Peyer's patch (tissue), 4 donors: Measurements from ENCODE around the gene ASCL5. TPM values are rescaled to one million over a fixed set of nuclear protein-coding genes. Genes with fewer than 3 reads are reported as not detected.
A peak's percentile ranks its signal among the peaks of the same experiment; 100 is the strongest.

Source experiments
- DNase-seq, 3 donors: peaks; one replicate each; pipeline ENCODE4 v3.0.0-alpha.2; 2017 to 2019
- H3K27ac ChIP-seq, 4 donors: fragments of 200-600 bp; sonication (generic); one replicate each; pipeline ENCODE4 v1.5.1; 2016 to 2019
- H3K27me3 ChIP-seq, 2 donors: fragments of 200-600 bp; sonication (generic); one replicate each; pipeline ENCODE4 v1.5.1; 2019
- H3K36me3 ChIP-seq, 3 donors: fragments of 200-600 bp; sonication (generic); one replicate each; pipeline ENCODE4 v1.5.1; 2016 to 2019
- H3K4me1 ChIP-seq, 4 donors: fragments of 200-600 bp; sonication (generic); one replicate each; pipeline ENCODE4 v1.5.1; 2016 to 2019
- H3K4me3 ChIP-seq, 4 donors: fragments of 200-600 bp; sonication (generic); 1 replicate in 3 of 4; 2 replicates in 1 of 4; pipeline ENCODE4 v1.5.1; 2016 to 2019; ENCODE audit warnings: mild to moderate bottlenecking in 1 of 4
- H3K9me3 ChIP-seq, 4 donors: fragments of 200-600 bp; sonication (generic); one replicate each; pipeline ENCODE4 v1.5.1; 2016 to 2019; ENCODE audit warnings: mild to moderate bottlenecking in 1 of 4
- POLR2A ChIP-seq, 2 donors: fragments of 450-650 bp; IDR thresholded peaks; one replicate each; pipeline ENCODE4 v1.5.1; 2017; ENCODE audit warnings: antibody characterized with exemption in 2 of 2, mild to moderate bottlenecking in 2 of 2, moderate library complexity in 2 of 2
- total RNA-seq, 4 donors: library from RNA; depleted of rRNA; stranded (reverse); fragments of >200 nt; gene quantifications; one replicate each; pipeline ENCODE4 v1.1.0, GENCODE V29; 2016
- TF ChIP-seq, protein P1 (sequence below), 6 experiments: fragments of 450-650 bp in 4 of 6; fragments of 200-600 bp in 2 of 6; sonication (generic) in 1 of 6; IDR thresholded peaks; one replicate each; pipeline ENCODE4 v1.5.1; 2017 to 2019; ENCODE audit warnings: antibody characterized with exemption in 6 of 6, mild to moderate bottlenecking in 3 of 6, moderate library complexity in 1 of 6

The ASCL5 gene
- total RNA-seq, 4 donors from 2014 or later = not detected

DNA sequence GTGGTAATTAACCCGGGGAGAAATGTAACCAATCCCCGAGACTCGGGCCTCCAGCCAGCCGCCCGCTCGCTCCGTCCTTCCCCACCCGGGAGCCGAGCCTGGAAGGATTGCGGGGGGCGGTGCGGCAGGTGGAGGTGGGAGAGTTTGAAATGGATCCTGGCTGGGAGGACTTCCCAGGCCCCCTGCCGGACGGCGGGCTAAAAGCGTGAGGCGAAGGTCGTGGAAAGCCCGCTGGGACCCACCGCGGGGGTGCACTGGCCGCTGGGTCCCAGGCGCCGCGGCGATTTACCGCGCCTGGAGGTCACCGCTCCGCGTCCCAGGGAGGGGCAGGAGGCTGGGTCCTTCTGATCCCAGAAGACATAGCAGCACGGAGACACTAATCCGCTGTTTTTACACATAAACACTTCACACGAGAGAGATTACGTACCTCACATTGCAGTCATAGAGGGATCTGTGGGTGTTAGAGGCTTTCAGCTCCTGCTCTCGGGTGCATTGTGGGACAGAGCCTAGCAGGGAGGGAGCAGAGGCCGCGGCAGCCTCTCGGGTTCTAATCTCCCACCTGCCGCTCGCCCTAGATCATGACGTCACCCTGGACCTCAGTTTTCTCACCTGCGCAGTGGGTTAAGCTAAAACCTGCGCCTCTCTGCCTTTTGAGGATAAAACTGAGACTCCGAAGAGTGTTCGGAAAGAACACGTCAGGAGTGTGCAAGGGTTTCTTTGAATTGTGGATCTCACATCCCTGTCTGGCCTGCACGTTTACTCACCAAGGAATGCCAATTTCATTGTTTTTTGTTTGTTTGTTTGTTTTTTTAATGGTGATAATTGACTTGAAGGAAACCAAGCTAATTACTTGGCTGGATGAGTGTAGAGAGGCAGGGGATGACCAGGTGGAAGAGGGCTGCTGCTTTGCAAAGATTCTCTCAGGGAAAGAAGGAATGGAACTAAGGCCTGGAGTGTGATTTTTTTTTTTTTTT, 44.4 kb upstream of the ASCL5 start:
- Histone ChIP-seq H3K27ac (peak overlapping the region; percentile 73 to 95 (median 86)), H3K4me1 (peaks cover 0 to 11% (median 2%) of the 10 kb centered on the region in 4 donors), H3K36me3 (no peaks in the 10 kb centered on the region), H3K27me3 (no peaks in the 10 kb centered on the region), H3K9me3 (no peaks in the 10 kb centered on the region), H3K4me3 (peak overlapping the region; percentile 45 to 65 (median 59))
- DNase-seq = peak in 2 of 3 donors; percentile 41 to 69
- TF ChIP-seq, protein P1, sequence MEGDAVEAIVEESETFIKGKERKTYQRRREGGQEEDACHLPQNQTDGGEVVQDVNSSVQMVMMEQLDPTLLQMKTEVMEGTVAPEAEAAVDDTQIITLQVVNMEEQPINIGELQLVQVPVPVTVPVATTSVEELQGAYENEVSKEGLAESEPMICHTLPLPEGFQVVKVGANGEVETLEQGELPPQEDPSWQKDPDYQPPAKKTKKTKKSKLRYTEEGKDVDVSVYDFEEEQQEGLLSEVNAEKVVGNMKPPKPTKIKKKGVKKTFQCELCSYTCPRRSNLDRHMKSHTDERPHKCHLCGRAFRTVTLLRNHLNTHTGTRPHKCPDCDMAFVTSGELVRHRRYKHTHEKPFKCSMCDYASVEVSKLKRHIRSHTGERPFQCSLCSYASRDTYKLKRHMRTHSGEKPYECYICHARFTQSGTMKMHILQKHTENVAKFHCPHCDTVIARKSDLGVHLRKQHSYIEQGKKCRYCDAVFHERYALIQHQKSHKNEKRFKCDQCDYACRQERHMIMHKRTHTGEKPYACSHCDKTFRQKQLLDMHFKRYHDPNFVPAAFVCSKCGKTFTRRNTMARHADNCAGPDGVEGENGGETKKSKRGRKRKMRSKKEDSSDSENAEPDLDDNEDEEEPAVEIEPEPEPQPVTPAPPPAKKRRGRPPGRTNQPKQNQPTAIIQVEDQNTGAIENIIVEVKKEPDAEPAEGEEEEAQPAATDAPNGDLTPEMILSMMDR (IDR thresholded peaks at IDR 0.05) = peak in 4 of 6 experiments; percentile 3 to 48 (median 38)
- TF ChIP-seq POLR2A (IDR thresholded peaks at IDR 0.05) = peak; percentile 0 to 5

DNA sequence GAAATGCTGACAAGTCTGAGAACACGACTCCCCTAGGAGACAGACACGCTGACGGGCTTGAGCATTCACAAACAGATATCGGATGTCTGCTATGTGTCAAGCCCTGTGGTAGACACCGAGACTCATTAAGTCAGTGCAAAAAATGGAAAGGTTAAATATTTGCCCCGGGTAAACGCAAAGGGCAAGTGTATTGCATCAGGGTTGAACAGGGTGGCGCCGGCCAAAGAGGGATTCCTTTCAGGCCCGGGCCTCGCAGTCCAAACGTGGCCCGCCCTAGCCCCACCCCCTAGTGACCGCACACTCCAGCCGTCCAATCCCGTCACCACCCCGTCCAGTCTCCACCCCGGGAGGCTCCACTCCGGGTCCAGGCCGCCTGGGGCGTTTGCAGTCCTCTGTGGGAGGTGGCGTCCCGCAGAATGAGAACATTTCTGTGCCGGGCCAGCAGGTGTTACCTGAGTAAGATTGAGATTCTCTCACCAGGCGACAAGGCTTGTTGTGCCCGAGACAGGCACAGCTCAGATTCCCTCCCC, 43.6 kb upstream of the ASCL5 start:
- TF ChIP-seq POLR2A (IDR thresholded peaks at IDR 0.05) = peak; percentile 83 to 96
- TF ChIP-seq, protein P1 (IDR thresholded peaks at IDR 0.05) = peak in 1 of 6 experiments; percentile 53
- Histone ChIP-seq H3K36me3 (no peaks in the 10 kb centered on the region), H3K4me3 (peak overlapping the region; percentile 45 to 65 (median 59)), H3K27ac (peak overlapping the region; percentile 73 to 95 (median 86)), H3K4me1 (peaks cover 0 to 11% (median 2%) of the 10 kb centered on the region in 4 donors), H3K9me3 (no peaks in the 10 kb centered on the region), H3K27me3 (no peaks in the 10 kb centered on the region)
- peak; percentile 87 to 98 (median 97) for DNase-seq

DNA sequence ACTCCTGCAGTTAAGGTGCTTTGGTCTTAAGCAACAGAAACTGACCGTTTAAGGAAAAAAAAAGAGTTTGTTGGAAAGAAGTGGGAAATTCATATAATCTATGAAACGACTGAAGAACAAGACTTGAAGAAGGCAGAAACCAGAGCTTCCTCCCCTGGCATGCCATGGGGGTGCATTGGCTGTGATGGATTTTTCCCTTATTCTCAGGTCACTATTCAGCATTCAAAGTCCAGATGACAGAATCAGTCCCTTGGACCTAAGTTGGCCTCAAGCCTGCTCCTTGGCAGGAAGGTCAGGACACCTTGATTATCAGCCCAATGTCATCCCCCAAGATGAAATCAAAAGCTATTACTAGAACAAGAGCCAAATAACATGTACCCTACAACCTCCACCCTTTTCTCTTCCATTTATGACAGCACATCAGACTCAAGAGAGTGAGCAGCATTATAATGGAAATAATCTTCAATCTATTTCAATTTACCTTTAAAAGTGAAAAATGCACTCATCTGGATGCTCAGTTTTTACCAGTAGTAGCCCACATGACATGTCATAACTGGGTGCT, 43.1 kb upstream of the ASCL5 start:
- Histone ChIP-seq H3K27ac (peak overlapping the region; percentile 73 to 95 (median 86)), H3K27me3 (no peaks in the 10 kb centered on the region), H3K36me3 (no peaks in the 10 kb centered on the region), H3K4me3 (peak overlapping the region in 3 of 4 donors; percentile 54 to 65 (median 64)), H3K4me1 (peaks cover 0 to 11% (median 2%) of the 10 kb centered on the region in 4 donors), H3K9me3 (no peaks in the 10 kb centered on the region)
- TF ChIP-seq, protein P1 (IDR thresholded peaks at IDR 0.05) = no peak
- TF ChIP-seq POLR2A (IDR thresholded peaks at IDR 0.05) = no peak
- no peak for DNase-seq

DNA sequence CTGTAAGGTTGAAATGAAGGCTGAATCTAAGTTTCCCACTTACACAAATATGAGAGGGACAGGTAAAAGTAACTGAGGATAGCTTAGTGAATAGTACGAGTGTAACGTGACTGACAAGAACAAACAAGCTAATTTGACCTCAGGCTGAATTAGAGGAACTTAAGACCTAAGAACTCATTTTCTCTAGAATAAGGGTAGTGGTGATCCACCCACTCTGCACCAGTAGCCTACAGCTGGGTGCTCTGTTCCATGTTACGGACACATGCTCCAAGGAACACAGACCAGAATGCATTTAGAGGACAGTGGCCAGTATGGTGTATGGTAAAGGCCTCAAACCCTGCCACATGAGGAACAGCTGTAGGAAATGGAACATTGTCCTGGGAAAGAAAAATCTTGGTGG, 42.2 kb upstream of the ASCL5 start:
- H3K27ac ChIP-seq = no peak overlapping the region
- DNase-seq = no peak
- H3K27me3 ChIP-seq = no peaks in the 10 kb centered on the region
- H3K4me3 ChIP-seq = no peak overlapping the region
- H3K9me3 ChIP-seq = no peaks in the 10 kb centered on the region
- H3K4me1 ChIP-seq = peaks cover 0 to 11% (median 2%) of the 10 kb centered on the region in 4 donors
- TF ChIP-seq, protein P1 (IDR thresholded peaks at IDR 0.05) = no peak
- TF ChIP-seq POLR2A (IDR thresholded peaks at IDR 0.05) = no peak
- H3K36me3 ChIP-seq = no peaks in the 10 kb centered on the region

DNA sequence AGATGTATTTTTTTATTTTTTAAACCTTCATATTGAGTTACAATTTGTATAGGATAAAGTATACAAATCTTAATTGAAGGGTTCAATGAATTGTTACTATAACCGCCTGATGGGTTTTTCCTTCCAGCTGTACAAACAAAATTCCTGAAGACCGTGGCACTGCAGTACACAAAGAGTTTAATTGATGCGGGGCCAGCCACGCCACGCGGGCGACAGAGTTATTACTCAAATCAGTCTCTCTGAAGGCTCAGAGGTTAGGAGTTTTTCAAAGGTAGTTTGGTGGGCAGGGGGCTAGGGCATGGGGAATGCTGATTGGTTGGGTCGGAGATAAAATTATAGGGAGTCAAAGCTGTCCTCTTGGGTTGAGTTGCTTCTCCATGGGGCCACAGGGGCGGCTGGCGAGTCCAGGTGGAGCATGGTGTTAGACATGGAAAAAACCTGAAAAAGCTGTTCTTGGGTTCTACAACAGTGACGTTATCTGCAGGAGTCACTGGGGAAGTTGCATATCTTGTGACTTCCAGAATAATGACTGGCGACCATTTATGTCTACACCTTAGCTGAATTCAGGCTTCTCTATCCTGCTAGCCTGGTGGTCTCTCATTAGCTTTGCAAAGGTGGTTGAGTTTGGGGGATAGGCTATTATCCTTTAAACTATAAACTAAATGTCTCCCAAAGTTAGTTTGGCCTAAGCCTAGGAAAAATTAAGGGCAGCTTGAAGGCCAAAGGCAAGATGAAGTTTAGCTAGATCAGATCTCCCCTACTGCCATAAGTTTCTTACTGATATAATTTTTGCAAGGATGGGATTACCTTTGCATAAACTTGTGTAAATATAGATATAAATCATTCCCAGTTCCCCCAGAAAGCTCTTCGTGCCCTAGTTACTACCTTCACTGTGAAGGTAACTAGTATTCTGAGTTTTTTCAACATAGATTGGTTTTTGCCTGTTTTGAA, 40.3 kb upstream of the ASCL5 start:
- Histone ChIP-seq H3K36me3 (no peaks in the 10 kb centered on the region), H3K4me3 (no peak overlapping the region), H3K4me1 (peaks cover 0 to 11% (median 2%) of the 10 kb centered on the region in 4 donors), H3K27me3 (no peaks in the 10 kb centered on the region), H3K9me3 (no peaks in the 10 kb centered on the region), H3K27ac (no peak overlapping the region)
- TF ChIP-seq POLR2A (IDR thresholded peaks at IDR 0.05) = no peak
- TF ChIP-seq, protein P1 (IDR thresholded peaks at IDR 0.05) = no peak
- DNase-seq = no peak
